ENCODE data around the gene POMZP3.
"Not testable (repeated sequence)": the region's sequence is repeated elsewhere in the genome, so short reads cannot be mapped to it uniquely, and the experiment has no call there.

POMZP3 gene

GRCh38 chr7:76626989-76627642 is at the start of gene POMZP3:
POMZP3 (minus strand) TSS chr7:76627279; CDS start chr7:76626064, 1,215 bp downstream.
- Mint-ChIP-seq H3K36me3 (ENCODE audit: low read depth) (peaks cover 13% of the 10 kb centered on the region), H3K27ac (peak within 1 kb of the TSS; percentile 99), H3K4me3 (peak within 1 kb of the TSS; percentile 95)
- H3K9me3 Mint-ChIP-seq; H3K4me1 Mint-ChIP-seq; H3K27me3 Mint-ChIP-seq (ENCODE audit: low read depth, poor library complexity): not testable (repeated sequence)
- DNase-seq = peak; percentile 37

- not testable (repeated sequence) for H3K27me3 Mint-ChIP-seq (ENCODE audit: low read depth, poor library complexity); H3K4me1 Mint-ChIP-seq; H3K9me3 Mint-ChIP-seq; H3K36me3 Mint-ChIP-seq (ENCODE audit: low read depth); H3K27ac Mint-ChIP-seq; H3K4me3 Mint-ChIP-seq; DNase-seq
Measured at GRCh38 chr7:76675783-76676182, 48.7 kb upstream of the POMZP3 start.

GRCh38 chr7:76673346-76673745 is 46.3 kb upstream of the POMZP3 start:
- not testable (repeated sequence) for H3K4me3 Mint-ChIP-seq; DNase-seq; H3K9me3 Mint-ChIP-seq; H3K4me1 Mint-ChIP-seq; H3K27me3 Mint-ChIP-seq (ENCODE audit: low read depth, poor library complexity); H3K27ac Mint-ChIP-seq; H3K36me3 Mint-ChIP-seq (ENCODE audit: low read depth)

- H3K4me1 Mint-ChIP-seq = peaks cover 13% of the 10 kb centered on the region
- H3K9me3 Mint-ChIP-seq; H3K27me3 Mint-ChIP-seq (ENCODE audit: low read depth, poor library complexity); H3K36me3 Mint-ChIP-seq (ENCODE audit: low read depth); H3K4me3 Mint-ChIP-seq; H3K27ac Mint-ChIP-seq; DNase-seq: not testable (repeated sequence)
Measured at GRCh38 chr7:76659212-76659611, 32.1 kb upstream of the POMZP3 start.

- not testable (repeated sequence) for H3K36me3 Mint-ChIP-seq (ENCODE audit: low read depth); H3K27me3 Mint-ChIP-seq (ENCODE audit: low read depth, poor library complexity); DNase-seq; H3K4me1 Mint-ChIP-seq; H3K9me3 Mint-ChIP-seq; H3K4me3 Mint-ChIP-seq
- peak overlapping the region; percentile 16 for H3K27ac Mint-ChIP-seq
Measured at GRCh38 chr7:76656425-76656824, 29.3 kb upstream of the POMZP3 start.

- H3K36me3 Mint-ChIP-seq (ENCODE audit: low read depth); H3K4me3 Mint-ChIP-seq; H3K27ac Mint-ChIP-seq; H3K4me1 Mint-ChIP-seq; H3K27me3 Mint-ChIP-seq (ENCODE audit: low read depth, poor library complexity); H3K9me3 Mint-ChIP-seq; DNase-seq: not testable (repeated sequence)
Measured at GRCh38 chr7:76642620-76643019, 15.5 kb upstream of the POMZP3 start.

- not testable (repeated sequence) for H3K36me3 Mint-ChIP-seq (ENCODE audit: low read depth); DNase-seq; H3K4me3 Mint-ChIP-seq; H3K27ac Mint-ChIP-seq; H3K27me3 Mint-ChIP-seq (ENCODE audit: low read depth, poor library complexity); H3K9me3 Mint-ChIP-seq; H3K4me1 Mint-ChIP-seq
Measured at GRCh38 chr7:76637061-76637691, 10.1 kb upstream of the POMZP3 start.

- H3K4me3 Mint-ChIP-seq = peak overlapping the region; percentile 95
- peaks cover 13% of the 10 kb centered on the region for H3K36me3 Mint-ChIP-seq (ENCODE audit: low read depth)
- not testable (repeated sequence) for H3K4me1 Mint-ChIP-seq; H3K9me3 Mint-ChIP-seq; H3K27me3 Mint-ChIP-seq (ENCODE audit: low read depth, poor library complexity)
- peak; percentile 46 for DNase-seq
- H3K27ac Mint-ChIP-seq = peak overlapping the region; percentile 94
Measured at GRCh38 chr7:76626581-76626980, 498 bp downstream of the POMZP3 start.

GRCh38 chr7:76619439-76620190 is 7.5 kb downstream of the POMZP3 start:
- not testable (repeated sequence) for H3K36me3 Mint-ChIP-seq (ENCODE audit: low read depth); H3K9me3 Mint-ChIP-seq; DNase-seq; H3K4me3 Mint-ChIP-seq; H3K27me3 Mint-ChIP-seq (ENCODE audit: low read depth, poor library complexity); H3K27ac Mint-ChIP-seq; H3K4me1 Mint-ChIP-seq

GRCh38 chr7:76613783-76614182 is 13.3 kb downstream of the POMZP3 start:
- not testable (repeated sequence) for H3K27ac Mint-ChIP-seq; H3K27me3 Mint-ChIP-seq (ENCODE audit: low read depth, poor library complexity); H3K36me3 Mint-ChIP-seq (ENCODE audit: low read depth); H3K9me3 Mint-ChIP-seq; H3K4me3 Mint-ChIP-seq; H3K4me1 Mint-ChIP-seq; DNase-seq

GRCh38 chr7:76612232-76612631 is 14.8 kb downstream of the POMZP3 start:
- H3K4me1 Mint-ChIP-seq; H3K27ac Mint-ChIP-seq; DNase-seq; H3K27me3 Mint-ChIP-seq (ENCODE audit: low read depth, poor library complexity); H3K36me3 Mint-ChIP-seq (ENCODE audit: low read depth); H3K4me3 Mint-ChIP-seq; H3K9me3 Mint-ChIP-seq: not testable (repeated sequence)

- not testable (repeated sequence) for H3K9me3 Mint-ChIP-seq; H3K4me3 Mint-ChIP-seq; H3K27ac Mint-ChIP-seq; H3K36me3 Mint-ChIP-seq (ENCODE audit: low read depth); H3K27me3 Mint-ChIP-seq (ENCODE audit: low read depth, poor library complexity); DNase-seq; H3K4me1 Mint-ChIP-seq
Measured at GRCh38 chr7:76609864-76610263, 17.2 kb downstream of the POMZP3 start.

- H3K27ac Mint-ChIP-seq = peak overlapping the region; percentile 59
- not testable (repeated sequence) for H3K9me3 Mint-ChIP-seq; DNase-seq; H3K4me3 Mint-ChIP-seq; H3K4me1 Mint-ChIP-seq; H3K36me3 Mint-ChIP-seq (ENCODE audit: low read depth); H3K27me3 Mint-ChIP-seq (ENCODE audit: low read depth, poor library complexity)
Measured at GRCh38 chr7:76608469-76608868, 18.6 kb downstream of the POMZP3 start.

- not testable (repeated sequence) for H3K27ac Mint-ChIP-seq; H3K4me3 Mint-ChIP-seq; H3K27me3 Mint-ChIP-seq (ENCODE audit: low read depth, poor library complexity); H3K36me3 Mint-ChIP-seq (ENCODE audit: low read depth); H3K9me3 Mint-ChIP-seq; H3K4me1 Mint-ChIP-seq; DNase-seq
Measured at GRCh38 chr7:76606027-76606426, 21.1 kb downstream of the POMZP3 start.

- H3K36me3 Mint-ChIP-seq (ENCODE audit: low read depth); H3K4me1 Mint-ChIP-seq; H3K27me3 Mint-ChIP-seq (ENCODE audit: low read depth, poor library complexity); DNase-seq; H3K4me3 Mint-ChIP-seq: not testable (repeated sequence)
- Mint-ChIP-seq H3K9me3 (peaks cover 18% of the 10 kb centered on the region), H3K27ac (peak overlapping the region; percentile 55)
Measured at GRCh38 chr7:76600650-76601049, 26.4 kb downstream of the POMZP3 start.

Measured in nephron progenitor cell (in vitro differentiated cells).